ENCODE data around the gene FZR1.

DNA sequence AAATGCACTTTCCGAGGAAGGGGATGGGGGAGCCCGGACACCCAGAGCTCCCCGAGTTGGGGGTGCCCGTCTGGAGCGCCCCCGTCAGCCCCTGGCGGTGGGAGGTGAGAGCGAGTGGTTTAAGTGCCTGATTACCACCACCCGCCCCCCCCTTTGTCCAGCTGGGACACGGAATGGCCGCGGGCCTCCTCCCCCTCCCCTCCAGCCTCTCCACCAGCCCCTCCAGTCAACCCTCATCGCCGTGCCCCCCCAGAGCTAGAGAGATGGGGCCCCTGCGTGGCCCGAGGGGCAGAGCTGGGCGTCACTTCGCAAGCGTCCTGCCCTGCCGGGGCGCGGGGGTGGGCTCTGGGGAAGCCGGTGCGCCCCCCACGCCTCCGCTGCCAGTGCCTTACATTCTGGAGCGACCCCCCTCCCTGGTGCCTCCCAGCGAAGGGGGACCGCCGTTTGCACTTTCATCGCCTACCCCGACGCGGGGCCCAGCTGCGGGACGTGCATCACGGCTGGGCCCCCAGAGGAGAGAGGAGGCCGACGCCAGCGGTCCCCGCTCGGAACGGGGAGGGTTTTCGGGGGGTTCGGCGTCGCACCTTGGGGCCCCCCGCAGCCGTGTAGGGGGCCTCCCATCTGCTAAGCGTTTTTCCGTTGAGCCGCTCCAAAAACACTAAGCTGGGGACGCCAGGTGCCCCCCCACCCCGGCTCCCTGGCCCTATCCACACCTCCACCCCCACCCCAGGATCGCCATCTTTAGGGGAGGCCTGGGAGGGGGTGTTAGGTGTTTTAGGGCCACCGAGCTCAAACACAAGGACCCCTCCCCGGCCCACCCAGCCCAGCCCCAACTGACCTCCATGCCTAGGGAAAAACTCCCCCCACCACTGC is 42.2 kb upstream of the FZR1 start:
- TF ChIP-seq, protein P1, sequence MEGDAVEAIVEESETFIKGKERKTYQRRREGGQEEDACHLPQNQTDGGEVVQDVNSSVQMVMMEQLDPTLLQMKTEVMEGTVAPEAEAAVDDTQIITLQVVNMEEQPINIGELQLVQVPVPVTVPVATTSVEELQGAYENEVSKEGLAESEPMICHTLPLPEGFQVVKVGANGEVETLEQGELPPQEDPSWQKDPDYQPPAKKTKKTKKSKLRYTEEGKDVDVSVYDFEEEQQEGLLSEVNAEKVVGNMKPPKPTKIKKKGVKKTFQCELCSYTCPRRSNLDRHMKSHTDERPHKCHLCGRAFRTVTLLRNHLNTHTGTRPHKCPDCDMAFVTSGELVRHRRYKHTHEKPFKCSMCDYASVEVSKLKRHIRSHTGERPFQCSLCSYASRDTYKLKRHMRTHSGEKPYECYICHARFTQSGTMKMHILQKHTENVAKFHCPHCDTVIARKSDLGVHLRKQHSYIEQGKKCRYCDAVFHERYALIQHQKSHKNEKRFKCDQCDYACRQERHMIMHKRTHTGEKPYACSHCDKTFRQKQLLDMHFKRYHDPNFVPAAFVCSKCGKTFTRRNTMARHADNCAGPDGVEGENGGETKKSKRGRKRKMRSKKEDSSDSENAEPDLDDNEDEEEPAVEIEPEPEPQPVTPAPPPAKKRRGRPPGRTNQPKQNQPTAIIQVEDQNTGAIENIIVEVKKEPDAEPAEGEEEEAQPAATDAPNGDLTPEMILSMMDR (IDR thresholded peaks at IDR 0.05 in 8 of 11, conservative IDR thresholded peaks at IDR 0.05 in 3 of 11), result no peak
- TF ChIP-seq POLR2AphosphoS5 (IDR thresholded peaks at IDR 0.05) (peak in 1 of 3 donors; percentile 41), POLR2A (IDR thresholded peaks at IDR 0.05) (no peak)

Measured in spleen (tissue), 7 donors.